HG03378 (cell line): ENCODE measurements around the gene NRG2.

ENCODE experiments used
- ATAC-seq: cut with Tn5 transposase; IDR thresholded peaks from one replicate; pipeline ENCODE4 v1.9.1; 2021; ENCODE audit warnings: mild to moderate bottlenecking, moderate library complexity; ENCODE audit not compliant: unreplicated experiment

The NRG2 gene

GRCh38 chr5:139975306-139975705 is 67.8 kb downstream of the NRG2 start:
- no peak for ATAC-seq

- no peak for ATAC-seq
These were observed 68.4 kb downstream of the NRG2 start for GRCh38 chr5:139974661-139975060.

- ATAC-seq: no peak
These were observed 71.8 kb downstream of the NRG2 start for GRCh38 chr5:139971202-139971725.

GRCh38 chr5:139969318-139969717 is 73.8 kb downstream of the NRG2 start:
- ATAC-seq: no peak

GRCh38 chr5:139968547-139969261 is 74.4 kb downstream of the NRG2 start:
- ATAC-seq: peak; percentile 80

GRCh38 chr5:139967353-139967752 is 75.7 kb downstream of the NRG2 start:
- ATAC-seq: no peak

- no peak for ATAC-seq
These were observed 76.2 kb downstream of the NRG2 start for GRCh38 chr5:139966856-139967255.

- ATAC-seq: no peak
These were observed 78.0 kb downstream of the NRG2 start for GRCh38 chr5:139964994-139965565.

- ATAC-seq: no peak
These were observed 78.7 kb downstream of the NRG2 start for GRCh38 chr5:139964266-139964993.

GRCh38 chr5:139962445-139962844 is 80.7 kb downstream of the NRG2 start:
- no peak for ATAC-seq

- ATAC-seq: peak; percentile 37
These were observed 81.5 kb downstream of the NRG2 start for GRCh38 chr5:139961435-139962157.

- peak; percentile 78 for ATAC-seq
These were observed 82.2 kb downstream of the NRG2 start for GRCh38 chr5:139960723-139961383.

GRCh38 chr5:139958432-139959148 is 84.5 kb downstream of the NRG2 start:
- no peak for ATAC-seq

- no peak for ATAC-seq
These were observed 86.8 kb downstream of the NRG2 start for GRCh38 chr5:139956342-139956741.

- no peak for ATAC-seq
These were observed 87.4 kb downstream of the NRG2 start for GRCh38 chr5:139955616-139956273.

- peak; percentile 62 for ATAC-seq
These were observed 88.0 kb downstream of the NRG2 start for GRCh38 chr5:139955053-139955605.

- ATAC-seq: no peak
These were observed 88.6 kb downstream of the NRG2 start for GRCh38 chr5:139954462-139954861.

GRCh38 chr5:139954022-139954421 is 89.1 kb downstream of the NRG2 start:
- ATAC-seq: no peak

GRCh38 chr5:139952574-139952973 is 90.5 kb downstream of the NRG2 start:
- ATAC-seq: no peak
